ENCODE results near the gene BRSK1. TPM values are rescaled to one million over a fixed set of nuclear protein-coding genes. Genes with fewer than 3 reads are reported as not detected.
A peak's percentile ranks its signal among the peaks of the same experiment; 100 is the strongest.
"Not testable (repeated sequence)": the region's sequence is repeated elsewhere in the genome, so short reads cannot be mapped to it uniquely, and the experiment has no call there.

The BRSK1 gene
- polyA plus RNA-seq, 4 donors, result 0.22 to 3.5 (median 2.7) TPM

GRCh38 chr19:55329791-55330190 is 46.0 kb downstream of the BRSK1 start:
- H3K27me3 ChIP-seq (ENCODE audit: control insufficient read depth in 3 of 3, insufficient read depth in 3 of 3, low read length in 3 of 3); H3K9me3 ChIP-seq (ENCODE audit: control insufficient read depth in 2 of 2, insufficient read depth in 1 of 2, low read depth in 1 of 2, low read length in 1 of 2); H3K4me3 ChIP-seq (ENCODE audit: low read depth in 1 of 3, low read length in 3 of 3); H3K36me3 ChIP-seq (ENCODE audit: control insufficient read depth in 3 of 3, insufficient read depth in 2 of 3, low read depth in 1 of 3, low read length in 3 of 3); H3K27ac ChIP-seq (ENCODE audit: low read depth in 1 of 3, low read length in 2 of 3); FAIRE-seq; DNase-seq: not testable (repeated sequence)
- peaks cover 0 to 23% (median 0%) of the 10 kb centered on the region in 3 donors for H3K4me1 ChIP-seq (ENCODE audit: control insufficient read depth in 3 of 3, insufficient read depth in 2 of 3, low read depth in 1 of 3, low read length in 2 of 3)
- 89 to 95% (median 89%) methylated on average over 6 of the region's 6 CpGs for WGBS, 3 donors

GRCh38 chr19:55333870-55334269 is 50.1 kb downstream of the BRSK1 start:
- Histone ChIP-seq H3K27ac (ENCODE audit: low read depth in 1 of 3, low read length in 2 of 3) (peak overlapping the region; percentile 80 to 93 (median 89)), H3K4me3 (ENCODE audit: low read depth in 1 of 3, low read length in 3 of 3) (no peak overlapping the region), H3K9me3 (ENCODE audit: control insufficient read depth in 2 of 2, insufficient read depth in 1 of 2, low read depth in 1 of 2, low read length in 1 of 2) (no peaks in the 10 kb centered on the region)

GRCh38 chr19:55336101-55336500 is 52.3 kb downstream of the BRSK1 start:
- WGBS, 3 donors, result 82 to 87% (median 85%) methylated on average over 7 of the region's 7 CpGs
- no peaks in the 10 kb centered on the region for H3K9me3 ChIP-seq (ENCODE audit: control insufficient read depth in 2 of 2, insufficient read depth in 1 of 2, low read depth in 1 of 2, low read length in 1 of 2)
- FAIRE-seq, result no peak

More at GRCh38 chr19:55333870-55334269, 50.1 kb downstream of the BRSK1 start:
- H3K36me3 ChIP-seq (ENCODE audit: control insufficient read depth in 3 of 3, insufficient read depth in 2 of 3, low read depth in 1 of 3, low read length in 3 of 3), result no peaks in the 10 kb centered on the region
- no peak for FAIRE-seq
- H3K4me1 ChIP-seq (ENCODE audit: control insufficient read depth in 3 of 3, insufficient read depth in 2 of 3, low read depth in 1 of 3, low read length in 2 of 3), result peaks cover 0 to 23% (median 0%) of the 10 kb centered on the region in 3 donors
- WGBS, 3 donors, result 16 to 57% (median 42%) methylated on average over 11 of the region's 11 CpGs
- peak; percentile 96 to 98 for DNase-seq
- H3K27me3 ChIP-seq (ENCODE audit: control insufficient read depth in 3 of 3, insufficient read depth in 3 of 3, low read length in 3 of 3), result no peaks in the 10 kb centered on the region

GRCh38 chr19:55339105-55339888 is 55.5 kb downstream of the BRSK1 start, which contains the start of gene KMT5C:
Gene KMT5C (plus strand): TSS chr19:55339876. CDS start chr19:55341937, 2,061 bp downstream.
- H3K27ac ChIP-seq (ENCODE audit: low read depth in 1 of 3, low read length in 2 of 3), result peak within 1 kb of the TSS; percentile 93 to 99 (median 95)
- WGBS, 3 donors, result 0% methylated on average over 59 to 63 of the region's 63 CpGs
- peaks cover 0 to 27% (median 0%) of the 10 kb centered on the region in 3 donors for H3K36me3 ChIP-seq (ENCODE audit: control insufficient read depth in 3 of 3, insufficient read depth in 2 of 3, low read depth in 1 of 3, low read length in 3 of 3)
- peaks cover 0 to 17% (median 4%) of the 10 kb centered on the region in 3 donors for H3K4me1 ChIP-seq (ENCODE audit: control insufficient read depth in 3 of 3, insufficient read depth in 2 of 3, low read depth in 1 of 3, low read length in 2 of 3)
- peak within 1 kb of the TSS; percentile 60 to 67 (median 64) for H3K4me3 ChIP-seq (ENCODE audit: low read depth in 1 of 3, low read length in 3 of 3)
- H3K9me3 ChIP-seq (ENCODE audit: control insufficient read depth in 2 of 2, insufficient read depth in 1 of 2, low read depth in 1 of 2, low read length in 1 of 2), result no peaks in the 10 kb centered on the region
- DNase-seq (peak; percentile 100), FAIRE-seq (peak; percentile 96)
- no peaks in the 10 kb centered on the region for H3K27me3 ChIP-seq (ENCODE audit: control insufficient read depth in 3 of 3, insufficient read depth in 3 of 3, low read length in 3 of 3)

More at GRCh38 chr19:55336101-55336500, 52.3 kb downstream of the BRSK1 start:
- DNase-seq, result no peak
- no peaks in the 10 kb centered on the region for H3K27me3 ChIP-seq (ENCODE audit: control insufficient read depth in 3 of 3, insufficient read depth in 3 of 3, low read length in 3 of 3)
- H3K4me3 ChIP-seq (ENCODE audit: low read depth in 1 of 3, low read length in 3 of 3), result no peak overlapping the region
- H3K27ac ChIP-seq (ENCODE audit: low read depth in 1 of 3, low read length in 2 of 3), result no peak overlapping the region
- peaks cover 0 to 23% (median 4%) of the 10 kb centered on the region in 3 donors for H3K4me1 ChIP-seq (ENCODE audit: control insufficient read depth in 3 of 3, insufficient read depth in 2 of 3, low read depth in 1 of 3, low read length in 2 of 3)
- H3K36me3 ChIP-seq (ENCODE audit: control insufficient read depth in 3 of 3, insufficient read depth in 2 of 3, low read depth in 1 of 3, low read length in 3 of 3), result no peaks in the 10 kb centered on the region

GRCh38 chr19:55339889-55340783 is 56.3 kb downstream of the BRSK1 start:
- Histone ChIP-seq H3K9me3 (ENCODE audit: control insufficient read depth in 2 of 2, insufficient read depth in 1 of 2, low read depth in 1 of 2, low read length in 1 of 2) (no peaks in the 10 kb centered on the region), H3K36me3 (ENCODE audit: control insufficient read depth in 3 of 3, insufficient read depth in 2 of 3, low read depth in 1 of 3, low read length in 3 of 3) (peaks cover 0 to 35% (median 0%) of the 10 kb centered on the region in 3 donors), H3K27me3 (ENCODE audit: control insufficient read depth in 3 of 3, insufficient read depth in 3 of 3, low read length in 3 of 3) (no peaks in the 10 kb centered on the region), H3K4me3 (ENCODE audit: low read depth in 1 of 3, low read length in 3 of 3) (peak overlapping the region; percentile 60 to 67 (median 64)), H3K4me1 (ENCODE audit: control insufficient read depth in 3 of 3, insufficient read depth in 2 of 3, low read depth in 1 of 3, low read length in 2 of 3) (peaks cover 0 to 12% (median 4%) of the 10 kb centered on the region in 3 donors), H3K27ac (ENCODE audit: low read depth in 1 of 3, low read length in 2 of 3) (peak overlapping the region; percentile 46 to 94 (median 86))
- WGBS, 3 donors, result 2 to 5% (median 3%) methylated on average over 19 to 44 of the region's 44 CpGs
- DNase-seq (peak; percentile 24 to 70), FAIRE-seq (no peak)

- H3K27me3 ChIP-seq (ENCODE audit: control insufficient read depth in 3 of 3, insufficient read depth in 3 of 3, low read length in 3 of 3), result no peaks in the 10 kb centered on the region
- DNase-seq (peak; percentile 31 to 69), FAIRE-seq (no peak)
- no peaks in the 10 kb centered on the region for H3K9me3 ChIP-seq (ENCODE audit: control insufficient read depth in 2 of 2, insufficient read depth in 1 of 2, low read depth in 1 of 2, low read length in 1 of 2)
- peak overlapping the region in 1 of 3 donors; percentile 86 for H3K27ac ChIP-seq (ENCODE audit: low read depth in 1 of 3, low read length in 2 of 3)
- 0 to 2% (median 0%) methylated on average over 18 to 24 of the region's 24 CpGs for WGBS, 3 donors
- H3K4me1 ChIP-seq (ENCODE audit: control insufficient read depth in 3 of 3, insufficient read depth in 2 of 3, low read depth in 1 of 3, low read length in 2 of 3), result peaks cover 0 to 12% (median 4%) of the 10 kb centered on the region in 3 donors
- H3K4me3 ChIP-seq (ENCODE audit: low read depth in 1 of 3, low read length in 3 of 3), result peak overlapping the region; percentile 60 to 67 (median 64)
- H3K36me3 ChIP-seq (ENCODE audit: control insufficient read depth in 3 of 3, insufficient read depth in 2 of 3, low read depth in 1 of 3, low read length in 3 of 3), result peaks cover 0 to 39% (median 0%) of the 10 kb centered on the region in 3 donors
Measured at GRCh38 chr19:55340784-55341147, 57.0 kb downstream of the BRSK1 start.

- Histone ChIP-seq H3K4me3 (ENCODE audit: low read depth in 1 of 3, low read length in 3 of 3) (peak overlapping the region; percentile 60 to 67 (median 64)), H3K9me3 (ENCODE audit: control insufficient read depth in 2 of 2, insufficient read depth in 1 of 2, low read depth in 1 of 2, low read length in 1 of 2) (no peaks in the 10 kb centered on the region), H3K27ac (ENCODE audit: low read depth in 1 of 3, low read length in 2 of 3) (peak overlapping the region in 1 of 3 donors; percentile 86), H3K36me3 (ENCODE audit: control insufficient read depth in 3 of 3, insufficient read depth in 2 of 3, low read depth in 1 of 3, low read length in 3 of 3) (peaks cover 0 to 43% (median 0%) of the 10 kb centered on the region in 3 donors), H3K4me1 (ENCODE audit: control insufficient read depth in 3 of 3, insufficient read depth in 2 of 3, low read depth in 1 of 3, low read length in 2 of 3) (peaks cover 0 to 12% (median 4%) of the 10 kb centered on the region in 3 donors), H3K27me3 (ENCODE audit: control insufficient read depth in 3 of 3, insufficient read depth in 3 of 3, low read length in 3 of 3) (no peaks in the 10 kb centered on the region)
- DNase-seq (peak; percentile 62 to 91), FAIRE-seq (no peak)
- 2 to 3% (median 3%) methylated on average over 15 of the region's 15 CpGs for WGBS, 3 donors
Measured at GRCh38 chr19:55341171-55341588, 57.4 kb downstream of the BRSK1 start.
